GM23338 (cell line): ENCODE measurements around the gene STK4.

Experiments
- CREB1 ChIP-seq: fragments of 250-450 bp; sonication (Bioruptor Pico); IDR thresholded peaks from 2 replicates; pipeline ENCODE4 v1.5.0; 2020; ENCODE audit warnings: low read depth, mild to moderate bottlenecking, moderate library complexity
- EZH2 ChIP-seq: fragments of 200-600 bp; sonication (generic); IDR thresholded peaks from one replicate; pipeline ENCODE4 v1.8.0; 2017; ENCODE audit warnings: antibody characterized with exemption, mild to moderate bottlenecking, low read depth; ENCODE audit not compliant: unreplicated experiment
- EZH2phosphoT487 ChIP-seq: fragments of 200-600 bp; sonication (generic); IDR thresholded peaks from one replicate; pipeline ENCODE4 v1.8.1; 2018; ENCODE audit warnings: antibody characterized with exemption; ENCODE audit not compliant: unreplicated experiment
- POLR2AphosphoS5 ChIP-seq: IDR thresholded peaks from 2 replicates; pipeline ENCODE4 v1.6.1; 2016; ENCODE audit warnings: antibody characterized with exemption, low read depth
- STAT1 ChIP-seq: IDR thresholded peaks from one replicate; pipeline ENCODE4 v1.6.1; 2016; ENCODE audit warnings: antibody characterized with exemption; ENCODE audit not compliant: unreplicated experiment
- ZNF331 ChIP-seq: fragments of 250-450 bp; sonication (Bioruptor Pico); IDR thresholded peaks from 2 replicates; pipeline ENCODE4 v1.5.0; 2020; ENCODE audit warnings: low read depth, mild to moderate bottlenecking, moderate library complexity
- TF ChIP-seq, protein P1 (sequence below), 2 experiments: fragments of 200-600 bp in 1 of 2; sonication (generic) in 1 of 2; conservative IDR thresholded peaks; 2 replicates each; pipeline versions ENCODE4 v1.5.1 to v1.6.1; 2016 to 2017; ENCODE audit warnings: antibody characterized with exemption in 2 of 2, low read depth in 2 of 2, mild to moderate bottlenecking in 2 of 2, moderate library complexity in 1 of 2
- TF ChIP-seq, protein P2 (sequence below): IDR thresholded peaks from 2 replicates; pipeline ENCODE4 v1.6.1; 2016; ENCODE audit warnings: antibody characterized with exemption
- TF ChIP-seq, protein P3 (sequence below): IDR thresholded peaks from one replicate; pipeline ENCODE4 v1.6.1; 2018; ENCODE audit warnings: antibody characterized with exemption; ENCODE audit not compliant: unreplicated experiment
- TF ChIP-seq, protein P4 (sequence below): fragments of 250-450 bp; sonication (Bioruptor Pico); IDR thresholded peaks from 2 replicates; pipeline ENCODE4 v1.5.0; 2020; ENCODE audit warnings: mild to moderate bottlenecking, moderate library complexity

DNA sequence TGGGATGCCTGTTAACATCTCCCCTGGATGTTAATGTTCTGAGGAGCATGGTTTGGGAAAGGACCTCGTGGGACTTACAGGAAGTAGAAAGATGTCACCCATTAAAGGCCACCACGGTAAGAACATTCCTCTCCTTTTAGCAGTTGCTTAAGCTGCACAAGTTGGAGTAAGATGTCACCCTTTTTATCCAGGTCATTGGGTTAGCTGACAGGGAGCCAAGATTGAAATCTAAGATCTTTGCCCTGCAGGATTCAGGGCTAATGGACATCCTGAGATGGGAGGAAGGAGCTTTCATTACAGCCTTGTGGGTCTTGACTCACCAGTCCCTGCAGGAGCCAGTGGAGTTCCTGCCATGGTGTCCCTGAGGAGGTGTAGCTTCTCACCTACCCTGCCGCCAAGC is 34.4 kb upstream of the STK4 start:
- TF ChIP-seq, protein P1, sequence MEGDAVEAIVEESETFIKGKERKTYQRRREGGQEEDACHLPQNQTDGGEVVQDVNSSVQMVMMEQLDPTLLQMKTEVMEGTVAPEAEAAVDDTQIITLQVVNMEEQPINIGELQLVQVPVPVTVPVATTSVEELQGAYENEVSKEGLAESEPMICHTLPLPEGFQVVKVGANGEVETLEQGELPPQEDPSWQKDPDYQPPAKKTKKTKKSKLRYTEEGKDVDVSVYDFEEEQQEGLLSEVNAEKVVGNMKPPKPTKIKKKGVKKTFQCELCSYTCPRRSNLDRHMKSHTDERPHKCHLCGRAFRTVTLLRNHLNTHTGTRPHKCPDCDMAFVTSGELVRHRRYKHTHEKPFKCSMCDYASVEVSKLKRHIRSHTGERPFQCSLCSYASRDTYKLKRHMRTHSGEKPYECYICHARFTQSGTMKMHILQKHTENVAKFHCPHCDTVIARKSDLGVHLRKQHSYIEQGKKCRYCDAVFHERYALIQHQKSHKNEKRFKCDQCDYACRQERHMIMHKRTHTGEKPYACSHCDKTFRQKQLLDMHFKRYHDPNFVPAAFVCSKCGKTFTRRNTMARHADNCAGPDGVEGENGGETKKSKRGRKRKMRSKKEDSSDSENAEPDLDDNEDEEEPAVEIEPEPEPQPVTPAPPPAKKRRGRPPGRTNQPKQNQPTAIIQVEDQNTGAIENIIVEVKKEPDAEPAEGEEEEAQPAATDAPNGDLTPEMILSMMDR (conservative IDR thresholded peaks at IDR 0.05; ENCODE audit: low read depth in 2 of 2): no peak
- TF ChIP-seq EZH2phosphoT487 (no peak), EZH2 (no peak), CREB1 (CRISPR knock-in tag) (no peak), POLR2AphosphoS5 (no peak), STAT1 (no peak), ZNF331 (CRISPR knock-in tag) (no peak)
- TF ChIP-seq, protein P2, sequence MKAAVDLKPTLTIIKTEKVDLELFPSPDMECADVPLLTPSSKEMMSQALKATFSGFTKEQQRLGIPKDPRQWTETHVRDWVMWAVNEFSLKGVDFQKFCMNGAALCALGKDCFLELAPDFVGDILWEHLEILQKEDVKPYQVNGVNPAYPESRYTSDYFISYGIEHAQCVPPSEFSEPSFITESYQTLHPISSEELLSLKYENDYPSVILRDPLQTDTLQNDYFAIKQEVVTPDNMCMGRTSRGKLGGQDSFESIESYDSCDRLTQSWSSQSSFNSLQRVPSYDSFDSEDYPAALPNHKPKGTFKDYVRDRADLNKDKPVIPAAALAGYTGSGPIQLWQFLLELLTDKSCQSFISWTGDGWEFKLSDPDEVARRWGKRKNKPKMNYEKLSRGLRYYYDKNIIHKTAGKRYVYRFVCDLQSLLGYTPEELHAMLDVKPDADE: no peak
- TF ChIP-seq, protein P3, sequence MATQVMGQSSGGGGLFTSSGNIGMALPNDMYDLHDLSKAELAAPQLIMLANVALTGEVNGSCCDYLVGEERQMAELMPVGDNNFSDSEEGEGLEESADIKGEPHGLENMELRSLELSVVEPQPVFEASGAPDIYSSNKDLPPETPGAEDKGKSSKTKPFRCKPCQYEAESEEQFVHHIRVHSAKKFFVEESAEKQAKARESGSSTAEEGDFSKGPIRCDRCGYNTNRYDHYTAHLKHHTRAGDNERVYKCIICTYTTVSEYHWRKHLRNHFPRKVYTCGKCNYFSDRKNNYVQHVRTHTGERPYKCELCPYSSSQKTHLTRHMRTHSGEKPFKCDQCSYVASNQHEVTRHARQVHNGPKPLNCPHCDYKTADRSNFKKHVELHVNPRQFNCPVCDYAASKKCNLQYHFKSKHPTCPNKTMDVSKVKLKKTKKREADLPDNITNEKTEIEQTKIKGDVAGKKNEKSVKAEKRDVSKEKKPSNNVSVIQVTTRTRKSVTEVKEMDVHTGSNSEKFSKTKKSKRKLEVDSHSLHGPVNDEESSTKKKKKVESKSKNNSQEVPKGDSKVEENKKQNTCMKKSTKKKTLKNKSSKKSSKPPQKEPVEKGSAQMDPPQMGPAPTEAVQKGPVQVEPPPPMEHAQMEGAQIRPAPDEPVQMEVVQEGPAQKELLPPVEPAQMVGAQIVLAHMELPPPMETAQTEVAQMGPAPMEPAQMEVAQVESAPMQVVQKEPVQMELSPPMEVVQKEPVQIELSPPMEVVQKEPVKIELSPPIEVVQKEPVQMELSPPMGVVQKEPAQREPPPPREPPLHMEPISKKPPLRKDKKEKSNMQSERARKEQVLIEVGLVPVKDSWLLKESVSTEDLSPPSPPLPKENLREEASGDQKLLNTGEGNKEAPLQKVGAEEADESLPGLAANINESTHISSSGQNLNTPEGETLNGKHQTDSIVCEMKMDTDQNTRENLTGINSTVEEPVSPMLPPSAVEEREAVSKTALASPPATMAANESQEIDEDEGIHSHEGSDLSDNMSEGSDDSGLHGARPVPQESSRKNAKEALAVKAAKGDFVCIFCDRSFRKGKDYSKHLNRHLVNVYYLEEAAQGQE: no peak
- TF ChIP-seq, protein P4, sequence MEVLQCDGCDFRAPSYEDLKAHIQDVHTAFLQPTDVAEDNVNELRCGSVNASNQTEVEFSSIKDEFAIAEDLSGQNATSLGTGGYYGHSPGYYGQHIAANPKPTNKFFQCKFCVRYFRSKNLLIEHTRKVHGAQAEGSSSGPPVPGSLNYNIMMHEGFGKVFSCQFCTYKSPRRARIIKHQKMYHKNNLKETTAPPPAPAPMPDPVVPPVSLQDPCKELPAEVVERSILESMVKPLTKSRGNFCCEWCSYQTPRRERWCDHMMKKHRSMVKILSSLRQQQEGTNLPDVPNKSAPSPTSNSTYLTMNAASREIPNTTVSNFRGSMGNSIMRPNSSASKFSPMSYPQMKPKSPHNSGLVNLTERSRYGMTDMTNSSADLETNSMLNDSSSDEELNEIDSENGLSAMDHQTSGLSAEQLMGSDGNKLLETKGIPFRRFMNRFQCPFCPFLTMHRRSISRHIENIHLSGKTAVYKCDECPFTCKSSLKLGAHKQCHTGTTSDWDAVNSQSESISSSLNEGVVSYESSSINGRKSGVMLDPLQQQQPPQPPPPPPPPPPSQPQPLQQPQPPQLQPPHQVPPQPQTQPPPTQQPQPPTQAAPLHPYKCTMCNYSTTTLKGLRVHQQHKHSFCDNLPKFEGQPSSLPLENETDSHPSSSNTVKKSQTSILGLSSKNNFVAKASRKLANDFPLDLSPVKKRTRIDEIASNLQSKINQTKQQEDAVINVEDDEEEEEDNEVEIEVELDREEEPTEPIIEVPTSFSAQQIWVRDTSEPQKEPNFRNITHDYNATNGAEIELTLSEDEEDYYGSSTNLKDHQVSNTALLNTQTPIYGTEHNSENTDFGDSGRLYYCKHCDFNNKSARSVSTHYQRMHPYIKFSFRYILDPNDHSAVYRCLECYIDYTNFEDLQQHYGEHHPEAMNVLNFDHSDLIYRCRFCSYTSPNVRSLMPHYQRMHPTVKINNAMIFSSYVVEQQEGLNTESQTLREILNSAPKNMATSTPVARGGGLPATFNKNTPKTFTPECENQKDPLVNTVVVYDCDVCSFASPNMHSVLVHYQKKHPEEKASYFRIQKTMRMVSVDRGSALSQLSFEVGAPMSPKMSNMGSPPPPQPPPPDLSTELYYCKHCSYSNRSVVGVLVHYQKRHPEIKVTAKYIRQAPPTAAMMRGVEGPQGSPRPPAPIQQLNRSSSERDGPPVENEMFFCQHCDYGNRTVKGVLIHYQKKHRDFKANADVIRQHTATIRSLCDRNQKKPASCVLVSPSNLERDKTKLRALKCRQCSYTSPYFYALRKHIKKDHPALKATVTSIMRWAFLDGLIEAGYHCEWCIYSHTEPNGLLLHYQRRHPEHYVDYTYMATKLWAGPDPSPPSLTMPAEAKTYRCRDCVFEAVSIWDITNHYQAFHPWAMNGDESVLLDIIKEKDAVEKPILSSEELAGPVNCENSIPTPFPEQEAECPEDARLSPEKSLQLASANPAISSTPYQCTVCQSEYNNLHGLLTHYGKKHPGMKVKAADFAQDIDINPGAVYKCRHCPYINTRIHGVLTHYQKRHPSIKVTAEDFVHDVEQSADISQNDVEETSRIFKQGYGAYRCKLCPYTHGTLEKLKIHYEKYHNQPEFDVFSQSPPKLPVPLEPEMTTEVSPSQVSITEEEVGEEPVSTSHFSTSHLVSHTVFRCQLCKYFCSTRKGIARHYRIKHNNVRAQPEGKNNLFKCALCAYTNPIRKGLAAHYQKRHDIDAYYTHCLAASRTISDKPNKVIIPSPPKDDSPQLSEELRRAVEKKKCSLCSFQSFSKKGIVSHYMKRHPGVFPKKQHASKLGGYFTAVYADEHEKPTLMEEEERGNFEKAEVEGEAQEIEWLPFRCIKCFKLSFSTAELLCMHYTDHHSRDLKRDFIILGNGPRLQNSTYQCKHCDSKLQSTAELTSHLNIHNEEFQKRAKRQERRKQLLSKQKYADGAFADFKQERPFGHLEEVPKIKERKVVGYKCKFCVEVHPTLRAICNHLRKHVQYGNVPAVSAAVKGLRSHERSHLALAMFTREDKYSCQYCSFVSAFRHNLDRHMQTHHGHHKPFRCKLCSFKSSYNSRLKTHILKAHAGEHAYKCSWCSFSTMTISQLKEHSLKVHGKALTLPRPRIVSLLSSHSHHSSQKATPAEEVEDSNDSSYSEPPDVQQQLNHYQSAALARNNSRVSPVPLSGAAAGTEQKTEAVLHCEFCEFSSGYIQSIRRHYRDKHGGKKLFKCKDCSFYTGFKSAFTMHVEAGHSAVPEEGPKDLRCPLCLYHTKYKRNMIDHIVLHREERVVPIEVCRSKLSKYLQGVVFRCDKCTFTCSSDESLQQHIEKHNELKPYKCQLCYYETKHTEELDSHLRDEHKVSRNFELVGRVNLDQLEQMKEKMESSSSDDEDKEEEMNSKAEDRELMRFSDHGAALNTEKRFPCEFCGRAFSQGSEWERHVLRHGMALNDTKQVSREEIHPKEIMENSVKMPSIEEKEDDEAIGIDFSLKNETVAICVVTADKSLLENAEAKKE (CRISPR knock-in tag): no peak
